Measurements from ENCODE around the gene ZMIZ1.

DNA sequence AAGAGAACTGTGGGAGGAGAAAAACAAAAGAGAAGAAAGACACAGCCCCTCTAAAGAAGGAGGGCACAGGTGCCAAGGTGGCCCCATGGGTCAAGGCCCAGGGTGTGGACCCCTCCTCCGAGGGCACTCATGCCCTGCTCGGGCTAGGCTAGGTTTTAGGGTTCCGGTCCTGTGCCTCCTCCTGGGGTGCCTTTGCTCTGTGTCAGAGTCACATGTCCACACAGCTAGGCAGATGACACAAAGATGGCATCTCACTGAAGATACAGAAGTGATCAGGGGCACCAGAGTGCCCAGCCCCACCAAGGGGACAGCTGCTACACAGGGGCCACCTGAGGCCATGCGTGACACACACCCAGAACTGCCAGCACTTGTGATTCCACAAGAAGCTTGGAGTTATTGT is 162.1 kb downstream of the ZMIZ1 start:
- no peak for TF ChIP-seq CTCF (conservative IDR thresholded peaks at IDR 0.05; ENCODE audit: low read depth, low read length)
- no peak for TF ChIP-seq EZH2 (IDR thresholded peaks at IDR 0.05; ENCODE audit: borderline replicate concordance, low read depth, low read length, poor library complexity, severe bottlenecking)
